Mucosa of descending colon (tissue), 3 donors: ENCODE results near the gene CRB3. TPM values are rescaled to one million over a fixed set of nuclear protein-coding genes. Genes with fewer than 3 reads are reported as not detected.

ENCODE experiments used
- ATAC-seq: fragments of 200-7000 bp; cut with Tn5 transposase; one replicate; pipeline ENCODE4 v1.9.1; 2020; ENCODE audit warnings: mild to moderate bottlenecking, moderate library complexity
- DNase-seq, 3 donors: peaks; one replicate each; pipeline ENCODE4 v3.0.0-alpha.2; 2020
- H3K36me3 ChIP-seq: fragments of 200-600 bp; one replicate; pipeline ENCODE4 v1.8.0; 2021; ENCODE audit warnings: low read depth, mild to moderate bottlenecking
- H3K4me1 ChIP-seq: fragments of 200-600 bp; one replicate; pipeline ENCODE4 v1.8.0; 2021; ENCODE audit warnings: low read depth, mild to moderate bottlenecking
- H3K4me3 ChIP-seq: fragments of 200-600 bp; one replicate; pipeline ENCODE4 v1.8.0; 2021; ENCODE audit warnings: mild to moderate bottlenecking
- H3K9me3 ChIP-seq: fragments of 200-600 bp; one replicate; pipeline ENCODE4 v1.8.0; 2021; ENCODE audit warnings: mild to moderate bottlenecking
- CTCF ChIP-seq: fragments of 200-600 bp; IDR thresholded peaks from one replicate; pipeline ENCODE4 v1.8.0; 2022; ENCODE audit warnings: antibody characterized with exemption, mild to moderate bottlenecking
- intact Hi-C, 2 donors: fragments of 100-400 bp; cut with DNase I in 1 of 2; cut with micrococcal nuclease in 1 of 2; formaldehyde crosslinking; loops; one replicate each; pipeline versions ENCODE4 v1.11.0 to v1.11.1; 2022; cut with DNase I, micrococcal nuclease
- total RNA-seq, 3 donors: library from RNA; stranded (reverse); fragmentation: NEBNext Ultra II Directional in 2 of 3; extraction: Animal tissue kit (Norgen Biotek cat#: 25700) in 2 of 3; gene quantifications; one replicate each; pipeline versions ENCODE4 v1.2.1 to v1.2.4, GENCODE V29; 2021 to 2023
- donor health status: DM: no; HTN: no; CAD: no; lungs with moderate emphysema.
- donor health status: DM: no; HTN: no; CAD: no.
- donor health status: DM: no; HTN: yes; CAD: no.

Gene CRB3
- total RNA-seq, 3 donors from 2014 or later, result 49.9 to 139 (median 86.0) TPM

GRCh38 chr19:6484831-6485230, 20.8 kb downstream of the CRB3 start:
- intact Hi-C loops, result no loop called here
- DNase-seq, result no peak
- no peak for ATAC-seq
- no peaks in the 10 kb centered on the region for H3K9me3 ChIP-seq
- H3K4me1 ChIP-seq, result no peaks in the 10 kb centered on the region
- H3K36me3 ChIP-seq, result no peaks in the 10 kb centered on the region
- TF ChIP-seq CTCF, result no peak
- H3K4me3 ChIP-seq, result no peak overlapping the region

- intact Hi-C loops, result no loop called here
- ATAC-seq (peak; percentile 38), DNase-seq (no peak)
- no peaks in the 10 kb centered on the region for H3K36me3 ChIP-seq
- TF ChIP-seq CTCF, result no peak
- H3K4me1 ChIP-seq, result no peaks in the 10 kb centered on the region
- H3K9me3 ChIP-seq, result no peaks in the 10 kb centered on the region
- no peak overlapping the region for H3K4me3 ChIP-seq
These were observed 25.4 kb downstream of the CRB3 start for GRCh38 chr19:6489278-6490061.

- no peak for TF ChIP-seq CTCF
These were observed 26.1 kb downstream of the CRB3 start for GRCh38 chr19:6490134-6490533.

DNA sequence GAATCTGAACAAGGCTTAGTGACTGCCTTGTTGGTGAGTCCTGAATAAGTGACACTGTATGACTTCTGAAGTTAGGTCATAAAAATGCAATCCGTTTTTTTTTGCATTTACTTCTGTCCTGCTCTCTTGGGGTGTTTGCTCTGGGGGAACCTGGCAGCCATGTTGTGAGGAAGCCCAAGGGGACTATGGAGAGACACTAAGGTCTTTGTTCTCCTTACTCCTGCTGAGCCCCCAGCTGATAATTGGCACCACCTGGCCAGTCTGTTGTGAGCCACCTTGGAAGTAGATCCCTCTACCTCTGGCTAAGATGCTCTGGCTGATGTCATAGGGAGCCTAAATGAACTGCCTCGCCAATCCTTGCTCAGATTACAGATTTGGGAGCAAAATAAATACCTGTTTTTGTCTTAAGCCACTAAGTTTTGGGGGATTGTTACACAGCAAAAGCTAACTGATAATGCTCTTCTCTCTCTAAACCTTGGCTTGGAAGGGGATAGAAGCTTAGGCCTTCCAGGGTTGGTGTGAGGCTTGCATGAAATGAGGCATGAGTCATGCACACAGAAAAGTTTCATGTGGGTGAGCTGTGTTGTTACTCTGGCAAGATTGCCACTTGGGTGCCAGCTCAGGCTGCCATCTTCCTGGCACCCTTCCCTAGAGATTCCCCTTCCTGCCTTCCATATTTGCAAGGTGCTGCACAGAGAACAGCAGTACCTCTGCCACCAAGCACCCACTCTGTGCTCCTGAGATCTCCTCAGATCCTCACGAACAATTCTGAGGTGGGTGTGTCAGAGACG, 27.9 kb downstream of the CRB3 start:
- H3K9me3 ChIP-seq, result no peaks in the 10 kb centered on the region
- no peak for ATAC-seq
- TF ChIP-seq CTCF, result no peak
- DNase-seq, result no peak
- no peaks in the 10 kb centered on the region for H3K4me1 ChIP-seq
- intact Hi-C loops, result no loop called here
- H3K36me3 ChIP-seq, result no peaks in the 10 kb centered on the region
- H3K4me3 ChIP-seq, result no peak overlapping the region

More at GRCh38 chr19:6490134-6490533, 26.1 kb downstream of the CRB3 start:
- intact Hi-C loops, result no loop called here
- Histone ChIP-seq H3K4me3 (no peak overlapping the region), H3K36me3 (no peaks in the 10 kb centered on the region), H3K4me1 (no peaks in the 10 kb centered on the region), H3K9me3 (no peaks in the 10 kb centered on the region)
- DNase-seq (no peak), ATAC-seq (no peak)

GRCh38 chr19:6494438-6495036, 30.5 kb downstream of the CRB3 start:
- Histone ChIP-seq H3K36me3 (no peaks in the 10 kb centered on the region), H3K4me1 (no peaks in the 10 kb centered on the region), H3K4me3 (no peak overlapping the region), H3K9me3 (no peaks in the 10 kb centered on the region)
- intact Hi-C loops, result no loop called here
- DNase-seq, result no peak
- no peak for TF ChIP-seq CTCF
- no peak for ATAC-seq
